Activated CD4-positive, CD25-positive, alpha-beta regulatory T cell treated with anti-CD3 and anti-CD28 coated beads, Interleukin-2, amount 50 U/mL, for 16 hours (primary cell): ENCODE measurements around the gene PACRG.

Experiments used
- DNase-seq: peaks from one replicate; pipeline ENCODE4 v3.0.0-alpha.2; 2020; ENCODE audit warnings: low read depth, low spot score

PACRG gene

GRCh38 chr6:162710419-162710818, 17.4 kb upstream of the PACRG start:
- DNase-seq: no peak

GRCh38 chr6:162710936-162711335, 16.8 kb upstream of the PACRG start:
- no peak for DNase-seq

GRCh38 chr6:162711376-162711775, 16.4 kb upstream of the PACRG start:
- DNase-seq: no peak

GRCh38 chr6:162712694-162713093, 15.1 kb upstream of the PACRG start:
- DNase-seq: no peak

- no peak for DNase-seq
Observed at GRCh38 chr6:162713974-162714780, 13.6 kb upstream of the PACRG start.

- DNase-seq: no peak
Observed at GRCh38 chr6:162715601-162716000, 12.2 kb upstream of the PACRG start.

GRCh38 chr6:162719528-162719927, 8.2 kb upstream of the PACRG start:
- no peak for DNase-seq

- no peak for DNase-seq
Observed at GRCh38 chr6:162721404-162721687, 6.4 kb upstream of the PACRG start.

GRCh38 chr6:162722226-162722625, 5.5 kb upstream of the PACRG start:
- DNase-seq: no peak

GRCh38 chr6:162722633-162723032, 5.1 kb upstream of the PACRG start:
- no peak for DNase-seq

- DNase-seq: no peak
Observed at GRCh38 chr6:162726947-162727321, 840 bp upstream of the PACRG start.

GRCh38 chr6:162728197-162728596, 423 bp downstream of the PACRG start:
- no peak for DNase-seq

GRCh38 chr6:162728706-162729105, 932 bp downstream of the PACRG start:
- DNase-seq: no peak

- DNase-seq: no peak
Observed at GRCh38 chr6:162730502-162730901, 2.7 kb downstream of the PACRG start.

- DNase-seq: no peak
Observed at GRCh38 chr6:162733489-162733888, 5.7 kb downstream of the PACRG start.

- no peak for DNase-seq
Observed at GRCh38 chr6:162736961-162737360, 9.2 kb downstream of the PACRG start.

- no peak for DNase-seq
Observed at GRCh38 chr6:162750776-162751175, 23.0 kb downstream of the PACRG start.

GRCh38 chr6:162751211-162751859, 23.6 kb downstream of the PACRG start:
- no peak for DNase-seq

GRCh38 chr6:162753775-162754174, 26.0 kb downstream of the PACRG start:
- no peak for DNase-seq

GRCh38 chr6:162770136-162770535, 42.4 kb downstream of the PACRG start:
- no peak for DNase-seq

- no peak for DNase-seq
Observed at GRCh38 chr6:162770955-162771354, 43.2 kb downstream of the PACRG start.

- DNase-seq: no peak
Observed at GRCh38 chr6:162772466-162772865, 44.7 kb downstream of the PACRG start.

- DNase-seq: no peak
Observed at GRCh38 chr6:162773996-162774395, 46.2 kb downstream of the PACRG start.

GRCh38 chr6:162777091-162777490, 49.3 kb downstream of the PACRG start:
- DNase-seq: no peak
